Measurements from ENCODE around the gene DDX59. TPM values are rescaled to one million over a fixed set of nuclear protein-coding genes. Genes with fewer than 3 reads are reported as not detected.

The DDX59 gene
- total RNA-seq, 3 donors from 2014 or later, result 23.6 to 30.1 (median 24.2) TPM

GRCh38 chr1:200693327-200693726, 23.6 kb upstream of the DDX59 start:
- Histone ChIP-seq H3K4me3 (no peak overlapping the region), H3K36me3 (no peaks in the 10 kb centered on the region), H3K9me3 (no peaks in the 10 kb centered on the region), H3K27me3 (no peaks in the 10 kb centered on the region), H3K4me1 (no peaks in the 10 kb centered on the region), H3K27ac (no peak overlapping the region)
- intact Hi-C loops (cut with DNase I; ENCODE audit: low total_unique reads), result no loop called here
- no peak for DNase-seq (ENCODE audit: low spot score in 2 of 2)
- TF ChIP-seq CTCF (IDR thresholded peaks at IDR 0.05) (no peak), POLR2A (IDR thresholded peaks at IDR 0.05) (no peak), POLR2AphosphoS5 (IDR thresholded peaks at IDR 0.05) (no peak)

GRCh38 chr1:200692316-200692715, 22.6 kb upstream of the DDX59 start:
- no peak overlapping the region for H3K27ac ChIP-seq
- H3K36me3 ChIP-seq, result no peaks in the 10 kb centered on the region
- no peak overlapping the region for H3K4me3 ChIP-seq
- intact Hi-C loops (cut with DNase I; ENCODE audit: low total_unique reads), result no loop called here
- H3K27me3 ChIP-seq, result no peaks in the 10 kb centered on the region
- DNase-seq (ENCODE audit: low spot score in 2 of 2), result no peak
- no peaks in the 10 kb centered on the region for H3K9me3 ChIP-seq
- TF ChIP-seq POLR2AphosphoS5 (IDR thresholded peaks at IDR 0.05) (no peak), CTCF (IDR thresholded peaks at IDR 0.05) (no peak), POLR2A (IDR thresholded peaks at IDR 0.05) (no peak)
- H3K4me1 ChIP-seq, result no peaks in the 10 kb centered on the region

DNA sequence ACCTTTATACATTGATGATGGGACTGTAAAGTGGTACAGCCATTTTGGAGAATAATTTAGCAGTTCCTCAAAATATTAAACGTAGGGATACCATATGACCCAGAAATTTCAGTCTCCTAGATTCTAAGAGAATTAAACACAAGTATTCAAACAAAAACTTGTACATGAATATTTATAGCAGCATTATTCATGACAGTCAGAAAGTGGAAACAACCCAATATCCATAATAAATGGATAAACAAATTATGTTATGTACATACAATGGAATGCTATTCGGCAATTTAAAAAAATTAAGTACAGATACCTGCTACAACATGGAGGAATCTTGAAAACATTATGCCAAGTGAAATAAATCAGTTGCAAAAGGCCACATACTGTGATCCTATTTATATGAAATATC, 16.9 kb upstream of the DDX59 start:
- TF ChIP-seq CTCF (IDR thresholded peaks at IDR 0.05), result no peak
- no peak for TF ChIP-seq POLR2A (IDR thresholded peaks at IDR 0.05)
- TF ChIP-seq POLR2AphosphoS5 (IDR thresholded peaks at IDR 0.05), result no peak

DNA sequence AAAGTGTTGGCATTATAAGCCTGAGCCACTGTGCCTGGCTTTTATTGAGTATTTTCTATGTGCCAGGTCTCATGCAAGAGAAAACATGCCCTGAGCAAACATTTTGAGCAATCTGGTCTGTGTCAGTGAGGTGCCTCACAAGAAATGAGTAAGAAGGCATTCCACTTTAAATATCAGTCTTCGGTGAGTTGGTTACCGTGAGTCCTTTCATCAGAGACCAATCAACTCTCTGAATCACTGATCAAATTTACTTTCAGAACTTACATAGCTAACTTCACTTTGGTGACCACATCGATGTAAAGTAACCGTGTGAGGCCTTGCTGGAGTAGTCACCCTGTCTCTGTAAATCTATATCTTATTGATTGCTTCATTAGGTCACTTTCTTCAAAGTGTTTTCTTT, 14.3 kb upstream of the DDX59 start:
- Histone ChIP-seq H3K9me3 (no peaks in the 10 kb centered on the region), H3K36me3 (no peaks in the 10 kb centered on the region), H3K27me3 (no peaks in the 10 kb centered on the region), H3K4me1 (no peaks in the 10 kb centered on the region), H3K27ac (no peak overlapping the region), H3K4me3 (no peak overlapping the region)
- TF ChIP-seq CTCF (IDR thresholded peaks at IDR 0.05), result no peak
- no peak for TF ChIP-seq POLR2A (IDR thresholded peaks at IDR 0.05)
- no peak for TF ChIP-seq POLR2AphosphoS5 (IDR thresholded peaks at IDR 0.05)
- no peak for DNase-seq (ENCODE audit: low spot score in 2 of 2)
- intact Hi-C loops (cut with DNase I; ENCODE audit: low total_unique reads), result no loop called here

More for the DNA sequence above, 16.9 kb upstream of the DDX59 start:
- DNase-seq (ENCODE audit: low spot score in 2 of 2), result no peak
- H3K36me3 ChIP-seq, result no peaks in the 10 kb centered on the region
- no peaks in the 10 kb centered on the region for H3K4me1 ChIP-seq
- no peak overlapping the region for H3K27ac ChIP-seq
- no peak overlapping the region for H3K4me3 ChIP-seq
- intact Hi-C loops (cut with DNase I; ENCODE audit: low total_unique reads), result no loop called here
- H3K9me3 ChIP-seq, result no peaks in the 10 kb centered on the region
- H3K27me3 ChIP-seq, result no peaks in the 10 kb centered on the region

- no peak overlapping the region for H3K27ac ChIP-seq
- TF ChIP-seq POLR2A (IDR thresholded peaks at IDR 0.05), result no peak
- TF ChIP-seq CTCF (IDR thresholded peaks at IDR 0.05), result no peak
- TF ChIP-seq POLR2AphosphoS5 (IDR thresholded peaks at IDR 0.05), result no peak
- no peak for DNase-seq (ENCODE audit: low spot score in 2 of 2)
- no peaks in the 10 kb centered on the region for H3K36me3 ChIP-seq
- H3K4me1 ChIP-seq, result no peaks in the 10 kb centered on the region
- no peak overlapping the region for H3K4me3 ChIP-seq
- no peaks in the 10 kb centered on the region for H3K9me3 ChIP-seq
- H3K27me3 ChIP-seq, result no peaks in the 10 kb centered on the region
- intact Hi-C loops (cut with DNase I; ENCODE audit: low total_unique reads), result no loop called here
These were observed 13.6 kb upstream of the DDX59 start for GRCh38 chr1:200683298-200683697.
